Endothelial cell of umbilical vein (primary cell): ENCODE data around the gene THUMPD3. TPM values are rescaled to one million over a fixed set of nuclear protein-coding genes. Genes with fewer than 3 reads are reported as not detected.

Source experiments
- BruUV-seq: library from RNA; stranded (reverse); fragments of 400-500 nt; replicated peaks from 2 replicates; lab custom pipeline; 2021; lab: Mats Ljungman, UMichigan
- CTCF ChIA-PET: fragments of 300-600, 350-600 bp; sonication (Branson Sonifier 250); formaldehyde crosslinking; loops from one replicate; lab custom pipeline; 2021; ENCODE audit warnings: antibody characterized with exemption, inconsistent platforms; lab: Charles Lee
- POLR2A ChIA-PET: fragments of 300-600, 350-600 bp; sonication (Branson Sonifier 250); formaldehyde crosslinking; loops from one replicate; lab custom pipeline; 2021; ENCODE audit warnings: antibody characterized with exemption, inconsistent platforms; lab: Charles Lee
- DNase-seq: peaks from one replicate; pipeline ENCODE4 v3.0.0-alpha.2; 2011; ENCODE audit warnings: low read depth, low spot score
- FAIRE-seq: peaks from 2 replicates; lab custom pipeline; 2011; peaks lifted over from hg19 to GRCh38; lab: Jason Lieb, UNC
- H2AFZ ChIP-seq: 2 replicates; pipeline ENCODE4 v1.6.0; 2012; ENCODE audit warnings: low read depth, low read length, control low read depth, inconsistent platforms
- H3K27ac ChIP-seq: 2 replicates; pipeline ENCODE4 v1.5.1; 2011; ENCODE audit warnings: low read depth, mild to moderate bottlenecking, control low read depth, low read length, moderate library complexity; ENCODE audit not compliant: insufficient read depth
- H3K27me3 ChIP-seq, 2 experiments: 2 replicates each; pipeline versions ENCODE4 v1.6.0 to v1.6.1; 2011; ENCODE audit warnings: low read length in 2 of 2, mixed read lengths in 1 of 2; ENCODE audit not compliant: control insufficient read depth in 2 of 2, insufficient read depth in 2 of 2
- H3K36me3 ChIP-seq, 2 experiments: 2 replicates in 1 of 2; 3 replicates in 1 of 2; pipeline ENCODE4 v1.5.1; 2011; ENCODE audit warnings: low read length in 2 of 2, mild to moderate bottlenecking in 1 of 2, moderate library complexity in 1 of 2; ENCODE audit not compliant: control insufficient read depth in 2 of 2, insufficient read depth in 2 of 2; ENCODE audit errors: extremely low read depth in 1 of 2
- H3K4me1 ChIP-seq: 3 replicates; pipeline ENCODE4 v1.5.1; 2011; ENCODE audit warnings: mild to moderate bottlenecking, low read length; ENCODE audit not compliant: control insufficient read depth, insufficient read depth; ENCODE audit errors: extremely low read depth
- H3K4me2 ChIP-seq: 2 replicates; pipeline ENCODE4 v1.6.1; 2011; ENCODE audit warnings: low read length, control low read depth, mixed read lengths; ENCODE audit not compliant: insufficient read depth
- H3K4me3 ChIP-seq, 3 experiments: fragments of 200-600 bp in 1 of 3; sonication (generic), shearing (Covaris generic) in 1 of 3; replicated peaks in 1 of 3; 2 replicates each; pipeline ENCODE4 v1.5.1; 2011 to 2016; ENCODE audit warnings: control low read depth in 3 of 3, low read length in 3 of 3, mild to moderate bottlenecking in 2 of 3, inconsistent platforms in 1 of 3, low read depth in 1 of 3, moderate library complexity in 1 of 3; ENCODE audit not compliant: insufficient read depth in 1 of 3
- H3K79me2 ChIP-seq: 2 replicates; pipeline ENCODE4 v1.6.0; 2012; ENCODE audit warnings: low read length, inconsistent platforms; ENCODE audit not compliant: control insufficient read depth, insufficient read depth
- H3K9ac ChIP-seq: replicated peaks from 2 replicates; pipeline ENCODE3; 2011; ENCODE audit warnings: low read length, control low read depth; ENCODE audit not compliant: insufficient read depth; ENCODE audit errors: extremely low read depth
- H3K9me1 ChIP-seq: replicated peaks from 3 replicates; pipeline ENCODE4 v1.6.0; 2011; ENCODE audit warnings: mild to moderate bottlenecking, low read length; ENCODE audit not compliant: control insufficient read depth, insufficient read depth; ENCODE audit errors: extremely low read depth
- H3K9me3 ChIP-seq: replicated peaks from 2 replicates; pipeline ENCODE4 v1.5.1; 2012; ENCODE audit warnings: low read length, inconsistent platforms; ENCODE audit not compliant: control insufficient read depth, insufficient read depth
- H4K20me1 ChIP-seq: replicated peaks from 2 replicates; pipeline ENCODE3; 2011; ENCODE audit warnings: mild to moderate bottlenecking, low read length; ENCODE audit not compliant: control insufficient read depth, insufficient read depth; ENCODE audit errors: extremely low read depth
- EZH2 ChIP-seq: IDR thresholded peaks from 2 replicates; pipeline ENCODE4 v1.6.1; 2012; ENCODE audit warnings: borderline replicate concordance, low read depth, mild to moderate bottlenecking, moderate library complexity, low read length, inconsistent platforms; ENCODE audit not compliant: severe bottlenecking
- FOS ChIP-seq: IDR thresholded peaks from 2 replicates; pipeline ENCODE4 v1.6.1; 2011; ENCODE audit warnings: mild to moderate bottlenecking, low read length, moderate library complexity, borderline replicate concordance; ENCODE audit not compliant: insufficient read depth
- GATA2 ChIP-seq: IDR thresholded peaks from 2 replicates; pipeline ENCODE4 v1.7.0; 2011; ENCODE audit warnings: low read depth, mild to moderate bottlenecking, moderate library complexity, mixed read lengths, low read length; ENCODE audit not compliant: insufficient read length, insufficient read depth
- JUN ChIP-seq: IDR thresholded peaks from 2 replicates; pipeline ENCODE4 v1.6.1; 2011; ENCODE audit warnings: borderline replicate concordance, low read depth; ENCODE audit not compliant: insufficient read length, insufficient read depth
- MAX ChIP-seq: IDR thresholded peaks from 2 replicates; pipeline ENCODE4 v1.6.1; 2011; ENCODE audit not compliant: insufficient read depth, insufficient read length
- MYC ChIP-seq: IDR thresholded peaks from one replicate; pipeline ENCODE4 v1.6.1; 2011; ENCODE audit warnings: mild to moderate bottlenecking, low read depth, low read length
- POLR2A ChIP-seq: IDR thresholded peaks from 2 replicates; pipeline ENCODE4 v1.6.1; 2012; ENCODE audit warnings: low read depth, mild to moderate bottlenecking, control low read depth, low read length
- POLR2AphosphoS5 ChIP-seq: IDR thresholded peaks from 2 replicates; pipeline ENCODE4 v1.6.1; 2012; ENCODE audit warnings: low read depth, mild to moderate bottlenecking, control low read depth, low read length, moderate library complexity; ENCODE audit not compliant: insufficient read depth
- dilution Hi-C: fragments of 300-500 bp; cut with MboI; formaldehyde crosslinking; loops from one replicate; pipeline ENCODE4 v1.15.0; 2019; ENCODE audit warnings: low sequenced_read_pairs; ENCODE audit not compliant: extremely low pct_ligation_motif_present
- intact Hi-C: fragments of 100-400 bp; cut with micrococcal nuclease; formaldehyde crosslinking; loops from one replicate; pipeline ENCODE4 v1.10.0; 2022
- polyA plus RNA-seq, 4 experiments: library from polyadenylated mRNA; depleted of rRNA in 3 of 4; stranded (reverse) in 3 of 4; unstranded in 1 of 4; fragments of >200 nt; gene quantifications; 2 replicates each; pipeline versions ENCODE4 v1.2.1 to v1.2.3, GENCODE V29; 2011 to 2012; ENCODE audit warnings: missing spikeins in 1 of 4
- total RNA-seq: library from RNA; stranded (reverse); gene quantifications from 2 replicates; pipeline ENCODE4 v1.2.3, GENCODE V29; 2021
- TF ChIP-seq, protein P1 (sequence below), 2 donors: IDR thresholded peaks; 1 replicate in 1 of 2; 2 replicates in 1 of 2; pipeline ENCODE4 v1.5.1; 2011; ENCODE audit warnings: low read length in 2 of 2, mild to moderate bottlenecking in 2 of 2, moderate library complexity in 2 of 2, control low read depth in 1 of 2, inconsistent platforms in 1 of 2, low read depth in 1 of 2; ENCODE audit not compliant: insufficient read depth in 1 of 2; ENCODE audit errors: extremely low read depth in 1 of 2

THUMPD3 gene
- total and polyA plus RNA-seq, 2 donors (not counting 3 experiments of a cell fraction or from before 2014, with no cell fraction given), result 10.0 to 26.5 TPM

- H3K36me3 ChIP-seq, result peaks cover 18 to 45% of the 10 kb centered on the region in 2 experiments
- TF ChIP-seq POLR2A, result no peak
- TF ChIP-seq FOS, result no peak
- TF ChIP-seq EZH2, result no peak
- no peak for TF ChIP-seq MYC
- TF ChIP-seq, protein P1, sequence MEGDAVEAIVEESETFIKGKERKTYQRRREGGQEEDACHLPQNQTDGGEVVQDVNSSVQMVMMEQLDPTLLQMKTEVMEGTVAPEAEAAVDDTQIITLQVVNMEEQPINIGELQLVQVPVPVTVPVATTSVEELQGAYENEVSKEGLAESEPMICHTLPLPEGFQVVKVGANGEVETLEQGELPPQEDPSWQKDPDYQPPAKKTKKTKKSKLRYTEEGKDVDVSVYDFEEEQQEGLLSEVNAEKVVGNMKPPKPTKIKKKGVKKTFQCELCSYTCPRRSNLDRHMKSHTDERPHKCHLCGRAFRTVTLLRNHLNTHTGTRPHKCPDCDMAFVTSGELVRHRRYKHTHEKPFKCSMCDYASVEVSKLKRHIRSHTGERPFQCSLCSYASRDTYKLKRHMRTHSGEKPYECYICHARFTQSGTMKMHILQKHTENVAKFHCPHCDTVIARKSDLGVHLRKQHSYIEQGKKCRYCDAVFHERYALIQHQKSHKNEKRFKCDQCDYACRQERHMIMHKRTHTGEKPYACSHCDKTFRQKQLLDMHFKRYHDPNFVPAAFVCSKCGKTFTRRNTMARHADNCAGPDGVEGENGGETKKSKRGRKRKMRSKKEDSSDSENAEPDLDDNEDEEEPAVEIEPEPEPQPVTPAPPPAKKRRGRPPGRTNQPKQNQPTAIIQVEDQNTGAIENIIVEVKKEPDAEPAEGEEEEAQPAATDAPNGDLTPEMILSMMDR (IDR thresholded peaks at IDR 0.05; ENCODE audit: extremely low read depth in 1 of 2, insufficient read depth in 1 of 2, low read depth in 1 of 2, low read length in 2 of 2), result no peak
- no peak for TF ChIP-seq JUN
- no peak for TF ChIP-seq POLR2AphosphoS5
- no peak for TF ChIP-seq MAX
- TF ChIP-seq GATA2, result no peak
Measured at GRCh38 chr3:9428411-9428810, 65.6 kb downstream of the THUMPD3 start.

More at GRCh38 chr3:9428411-9428810, 65.6 kb downstream of the THUMPD3 start:
- CTCF ChIA-PET, result no interaction called here
- dilution Hi-C loops, result no loop called here
- H3K27ac ChIP-seq, result no peak overlapping the region
- H3K4me3 ChIP-seq, result no peak overlapping the region
- H4K20me1 ChIP-seq, result peaks cover 4% of the 10 kb centered on the region
- no peaks in the 10 kb centered on the region for H3K27me3 ChIP-seq
- POLR2A ChIA-PET, result no interaction called here
- H2AFZ ChIP-seq, result no peak overlapping the region
- H3K79me2 ChIP-seq, result peaks cover 81% of the 10 kb centered on the region
- H3K9me3 ChIP-seq, result no peaks in the 10 kb centered on the region
- peaks cover 5% of the 10 kb centered on the region for H3K4me1 ChIP-seq
- H3K4me2 ChIP-seq, result no peak overlapping the region
- FAIRE-seq (no peak), DNase-seq (no peak)
- intact Hi-C loops, result no loop called here
- no TSS peak for BruUV-seq
- H3K9ac ChIP-seq, result no peak overlapping the region
- H3K9me1 ChIP-seq, result no peaks in the 10 kb centered on the region
